Suppressor macrophage (primary cell): ENCODE results near the gene PGA5.

ENCODE experiments used
- DNase-seq, 4 experiments: peaks; one replicate each; pipeline ENCODE4 v3.0.0-alpha.2; 2020 to 2022

The PGA5 gene

GRCh38 chr11:61267437-61267841 is 26.5 kb downstream of the PGA5 start:
- DNase-seq = no peak

GRCh38 chr11:61268588-61269250 is 27.7 kb downstream of the PGA5 start:
- DNase-seq = no peak

DNA sequence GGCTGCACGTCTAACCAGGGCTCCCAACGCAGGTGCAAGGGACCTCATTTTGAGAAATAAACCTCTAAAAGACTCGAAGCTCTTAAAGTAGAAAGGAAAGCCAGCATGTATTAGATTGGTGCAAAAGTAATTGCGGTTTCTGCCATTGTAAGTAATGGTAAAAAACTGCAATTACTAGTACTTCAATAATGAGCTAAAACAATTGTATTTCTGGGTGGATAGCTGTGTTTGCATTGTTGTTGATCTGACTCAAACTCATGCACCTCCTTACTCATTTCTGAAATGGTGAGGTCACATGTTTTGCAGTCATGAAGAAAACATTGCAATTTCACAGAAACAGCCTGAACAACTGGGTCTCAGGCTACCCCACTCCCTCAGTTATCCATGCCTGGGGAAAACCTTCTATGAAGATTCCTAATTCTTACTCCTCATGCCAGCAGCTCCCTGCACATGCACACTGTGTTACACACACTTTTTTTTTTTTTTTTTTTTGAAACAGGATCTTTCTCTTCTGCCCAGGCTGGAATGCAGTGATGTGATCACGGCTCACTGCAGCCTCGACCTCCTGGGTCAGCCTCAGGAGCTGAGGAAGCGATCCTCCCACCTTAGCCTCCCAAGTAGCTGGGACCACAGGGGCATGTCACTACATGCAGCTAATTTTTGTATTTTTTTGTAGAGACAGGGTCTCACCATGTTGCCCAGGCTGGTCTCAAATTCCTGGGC is 29.5 kb downstream of the PGA5 start:
- peak; percentile 49 to 75 (median 66) for DNase-seq

GRCh38 chr11:61272731-61273130 is 31.8 kb downstream of the PGA5 start:
- no peak for DNase-seq

DNA sequence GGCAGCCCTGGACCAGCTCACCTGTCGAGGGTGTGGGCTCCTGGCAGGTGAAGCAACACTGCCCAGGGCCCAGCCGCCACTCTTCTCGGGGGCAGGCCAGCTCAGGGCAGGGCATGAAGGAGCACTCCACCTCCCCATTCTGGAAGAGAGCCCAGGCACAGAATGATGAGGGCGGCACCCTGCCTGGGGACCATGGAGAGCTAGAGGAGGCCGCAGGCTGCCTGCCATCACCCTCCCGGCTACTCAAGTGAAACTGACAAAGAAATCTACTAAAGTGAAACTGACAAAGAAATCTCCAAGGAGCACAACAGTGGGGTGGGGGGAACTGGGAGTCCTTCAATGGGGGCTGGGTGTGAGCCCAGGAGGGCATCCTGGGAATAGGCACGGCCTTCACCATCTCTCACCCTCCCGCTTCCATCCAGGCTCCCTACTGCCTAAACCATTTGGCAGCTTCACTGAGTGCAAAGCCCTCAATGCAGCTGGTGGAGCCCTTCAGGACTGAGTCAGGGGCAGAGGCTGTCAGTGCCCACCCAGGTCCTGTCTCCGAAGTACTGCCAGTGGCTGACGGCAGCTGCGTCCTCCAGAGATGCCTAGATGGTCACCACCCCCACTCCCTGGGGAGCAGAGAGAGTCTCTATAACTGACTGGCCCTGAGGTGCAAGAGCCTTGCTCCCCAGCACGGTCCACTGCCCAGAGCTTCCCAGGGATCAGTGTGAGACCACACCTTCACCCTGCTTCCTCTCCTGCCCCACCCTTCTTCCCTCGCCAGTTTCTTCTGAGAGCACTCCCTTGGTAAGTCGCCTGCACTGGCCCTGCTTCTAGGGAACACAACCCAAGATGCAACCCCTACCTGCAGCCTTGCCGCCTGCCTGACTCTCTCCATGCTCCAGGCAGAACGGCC is 32.5 kb downstream of the PGA5 start:
- DNase-seq = no peak

DNA sequence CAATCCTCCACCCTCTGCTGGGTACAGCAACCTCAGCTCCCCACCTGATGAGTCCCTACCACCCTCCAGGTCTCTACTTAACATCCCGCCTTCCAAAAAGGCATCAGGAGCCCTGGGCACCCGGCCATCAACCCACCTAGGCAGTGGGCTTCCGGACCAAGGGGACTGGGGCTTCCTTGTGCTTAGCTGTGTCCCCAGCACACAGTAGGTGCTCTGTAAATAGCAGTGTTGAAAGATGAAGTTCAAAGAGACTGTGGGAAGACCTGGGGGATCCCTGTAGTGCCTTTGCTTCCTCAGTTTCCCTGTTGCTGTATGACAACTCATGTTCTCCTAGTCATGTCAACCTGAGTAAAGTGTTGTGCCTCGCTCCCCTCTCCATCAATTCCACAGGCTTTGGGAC is 33.1 kb downstream of the PGA5 start:
- DNase-seq = no peak

DNA sequence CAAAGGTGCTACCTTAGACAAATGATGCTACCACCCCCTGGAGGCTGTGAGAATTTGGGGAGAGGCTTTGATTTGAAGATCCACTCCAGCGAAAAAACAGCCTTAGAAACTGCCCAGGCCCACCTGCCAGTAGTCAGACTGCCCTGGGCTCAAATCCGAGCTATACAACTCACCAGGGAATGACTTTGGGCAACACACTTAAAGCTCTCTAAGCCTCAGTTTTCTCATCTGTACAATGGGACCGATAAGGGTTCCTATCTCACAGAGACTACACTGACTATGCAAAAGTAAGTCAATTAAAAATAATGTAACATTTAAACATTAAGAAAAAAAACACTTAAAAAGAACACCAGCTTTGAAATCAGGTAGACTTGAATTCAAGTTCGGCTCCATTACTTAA is 34.2 kb downstream of the PGA5 start:
- no peak for DNase-seq

DNA sequence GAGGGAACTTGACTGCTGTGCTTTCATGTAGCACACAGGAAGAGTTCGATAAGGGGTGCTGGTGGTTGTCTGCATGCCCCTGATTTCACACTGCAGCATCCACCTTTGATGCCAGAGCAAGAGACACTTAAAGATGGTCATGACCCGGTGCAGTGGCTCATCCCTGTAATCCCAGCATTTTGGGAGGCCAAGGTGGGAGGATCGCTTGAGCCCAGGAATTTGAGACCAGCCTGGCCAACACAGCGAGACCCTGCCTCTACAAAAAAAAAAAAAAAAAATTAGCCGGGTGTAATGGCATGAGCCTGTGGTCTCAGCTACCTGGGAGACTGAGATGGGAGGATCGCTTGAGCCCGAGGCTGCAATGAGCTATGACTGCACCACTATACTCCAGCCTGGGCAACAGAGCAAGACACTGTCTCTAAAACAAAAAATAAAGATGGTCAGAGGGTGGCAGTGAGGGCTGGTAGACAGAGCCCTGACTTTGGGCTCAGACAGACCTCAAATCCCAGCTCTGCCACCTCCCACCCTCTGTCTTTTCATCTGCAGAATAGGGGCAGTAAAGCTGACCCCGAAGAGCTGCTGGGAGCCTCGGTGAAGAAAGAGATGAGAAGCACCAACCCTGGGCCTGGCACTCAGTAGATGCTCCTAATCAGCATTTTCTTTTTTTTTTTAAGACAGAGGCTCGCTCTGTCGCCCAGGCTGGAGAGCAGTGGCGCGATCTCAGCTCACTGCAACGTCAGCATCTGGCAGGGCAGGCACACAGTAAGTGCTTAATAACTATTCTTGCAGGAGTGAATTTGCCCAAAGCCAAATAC is 36.4 kb downstream of the PGA5 start:
- no peak for DNase-seq

GRCh38 chr11:61278001-61278470 is 37.1 kb downstream of the PGA5 start:
- no peak for DNase-seq

DNA sequence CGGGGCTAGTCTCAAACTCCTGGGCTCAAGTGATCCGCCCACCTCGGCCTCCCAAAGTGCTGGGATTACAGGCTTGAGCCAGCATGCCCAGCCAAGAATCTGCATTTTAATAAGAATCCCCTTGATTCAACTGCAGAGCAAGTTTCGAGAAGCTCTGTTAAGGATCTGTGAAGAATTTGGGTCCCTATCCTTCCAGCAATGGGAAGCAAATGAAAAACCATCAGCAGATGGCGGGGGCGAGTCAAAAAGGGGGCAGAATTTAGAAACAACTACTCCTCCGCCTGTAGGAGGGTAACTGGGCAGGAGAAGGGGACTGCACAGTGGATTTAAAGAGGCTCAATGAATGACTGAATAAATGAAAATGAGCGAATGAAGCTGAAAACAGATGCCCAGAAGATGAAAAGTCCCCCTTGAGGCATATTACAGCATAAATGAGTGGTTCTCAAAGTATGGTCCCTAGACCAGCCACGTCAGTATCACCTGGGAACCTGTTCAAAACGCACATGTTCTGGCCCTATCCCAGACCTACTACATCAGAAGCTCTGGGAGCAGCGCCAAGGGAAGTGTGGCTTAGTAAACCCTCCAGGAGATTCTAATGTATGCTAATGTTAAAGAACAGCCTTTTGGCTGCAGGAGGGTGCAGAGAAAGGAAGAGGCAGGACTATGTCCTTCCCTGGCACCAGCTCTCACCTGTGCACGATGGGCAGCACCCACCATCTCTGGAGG is 39.1 kb downstream of the PGA5 start:
- no peak for DNase-seq

GRCh38 chr11:61280883-61281580 is 40.1 kb downstream of the PGA5 start:
- no peak for DNase-seq

DNA sequence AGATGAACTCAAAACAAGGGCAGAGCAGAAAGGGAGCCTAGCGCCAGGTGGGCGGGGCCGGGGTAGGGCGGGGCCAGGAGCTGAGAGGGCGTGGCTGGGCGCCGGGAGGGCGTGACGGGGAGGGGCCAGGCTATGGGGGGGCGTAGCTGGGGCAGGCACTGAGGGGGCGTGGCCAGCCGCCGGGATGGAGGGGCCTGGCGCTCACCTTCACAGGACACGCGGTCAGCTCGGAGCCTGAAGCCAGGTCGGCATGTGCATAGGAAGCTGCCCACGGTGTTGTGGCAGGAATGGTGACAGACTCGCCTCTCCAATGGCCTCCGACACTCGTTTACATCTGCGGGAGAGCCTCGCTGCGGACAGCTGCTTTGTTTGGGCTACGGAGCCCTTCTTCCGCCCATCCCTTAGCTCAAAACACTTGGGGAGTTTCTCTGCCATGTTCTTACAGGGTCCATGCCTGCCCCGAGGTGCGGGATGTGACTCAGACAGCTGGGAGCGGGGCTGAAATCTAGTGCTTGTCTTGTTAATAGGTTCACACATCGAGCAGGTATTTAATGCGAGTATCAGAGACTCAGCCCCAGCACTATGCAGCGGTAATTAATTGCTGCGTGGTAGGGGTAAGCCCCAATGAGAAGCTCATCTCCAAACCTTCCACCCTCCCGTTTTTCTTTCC is 40.7 kb downstream of the PGA5 start:
- DNase-seq = peak in 2 of 4 experiments; percentile 21 to 33

- no peak for DNase-seq
These were observed 42.6 kb downstream of the PGA5 start for GRCh38 chr11:61283613-61284012.

GRCh38 chr11:61287338-61287977 is 46.5 kb downstream of the PGA5 start:
- DNase-seq = no peak

- peak in 1 of 4 experiments; percentile 20 for DNase-seq
These were observed 50.1 kb downstream of the PGA5 start for GRCh38 chr11:61290905-61291690.

- no peak for DNase-seq
These were observed 51.4 kb downstream of the PGA5 start for GRCh38 chr11:61292356-61292755.

DNA sequence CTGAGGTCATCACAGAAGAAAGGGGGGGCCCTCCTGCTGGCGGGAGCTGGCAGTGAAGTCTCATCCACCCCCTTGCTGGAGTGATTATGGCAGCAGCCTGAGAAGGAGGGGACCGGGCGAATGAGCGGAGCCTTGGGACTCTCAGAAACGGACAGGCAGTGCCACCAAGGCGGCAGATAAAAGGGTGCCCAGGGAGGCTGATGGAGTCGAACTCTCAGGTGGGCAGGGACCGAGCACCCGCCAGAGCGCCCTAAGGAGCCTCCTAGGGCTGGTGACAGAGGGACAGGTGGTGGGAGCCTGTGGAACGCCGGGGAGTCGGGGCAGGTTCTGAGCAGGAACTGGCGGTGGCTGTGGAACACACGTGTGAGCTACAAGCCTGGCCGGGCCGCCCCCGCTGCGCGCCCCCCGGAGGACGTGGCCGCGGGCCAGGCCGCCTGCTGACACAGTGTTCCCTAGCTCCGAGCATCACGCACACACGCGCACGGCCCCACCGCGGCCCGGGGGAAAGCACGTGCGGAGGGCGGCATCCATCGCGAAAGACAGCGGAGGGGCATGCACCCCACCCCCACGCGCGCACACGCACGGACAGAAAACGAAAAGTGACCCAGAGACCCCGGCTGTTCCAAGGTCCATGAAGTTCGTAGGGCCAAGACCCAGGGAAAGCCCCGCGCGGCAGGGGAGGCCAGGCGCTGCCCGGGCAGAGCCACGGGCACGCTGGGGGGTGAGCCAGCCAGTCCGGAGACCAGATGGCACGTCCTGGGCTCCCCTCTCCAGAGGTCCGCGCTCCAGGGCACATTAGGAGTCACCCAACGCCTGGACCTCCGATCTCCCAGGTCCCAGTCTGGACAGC is 53.1 kb downstream of the PGA5 start:
- peak; percentile 31 to 65 (median 60) for DNase-seq
